Endothelial cell of hepatic sinusoid (primary cell): Measurements from ENCODE around the gene SYNM.

Source experiments
- in situ Hi-C: cut with HindIII; loops from 2 replicates; pipeline ENCODE4 v1.10.0; 2017; ENCODE audit warnings: low sequenced_read_pairs

Gene SYNM

DNA sequence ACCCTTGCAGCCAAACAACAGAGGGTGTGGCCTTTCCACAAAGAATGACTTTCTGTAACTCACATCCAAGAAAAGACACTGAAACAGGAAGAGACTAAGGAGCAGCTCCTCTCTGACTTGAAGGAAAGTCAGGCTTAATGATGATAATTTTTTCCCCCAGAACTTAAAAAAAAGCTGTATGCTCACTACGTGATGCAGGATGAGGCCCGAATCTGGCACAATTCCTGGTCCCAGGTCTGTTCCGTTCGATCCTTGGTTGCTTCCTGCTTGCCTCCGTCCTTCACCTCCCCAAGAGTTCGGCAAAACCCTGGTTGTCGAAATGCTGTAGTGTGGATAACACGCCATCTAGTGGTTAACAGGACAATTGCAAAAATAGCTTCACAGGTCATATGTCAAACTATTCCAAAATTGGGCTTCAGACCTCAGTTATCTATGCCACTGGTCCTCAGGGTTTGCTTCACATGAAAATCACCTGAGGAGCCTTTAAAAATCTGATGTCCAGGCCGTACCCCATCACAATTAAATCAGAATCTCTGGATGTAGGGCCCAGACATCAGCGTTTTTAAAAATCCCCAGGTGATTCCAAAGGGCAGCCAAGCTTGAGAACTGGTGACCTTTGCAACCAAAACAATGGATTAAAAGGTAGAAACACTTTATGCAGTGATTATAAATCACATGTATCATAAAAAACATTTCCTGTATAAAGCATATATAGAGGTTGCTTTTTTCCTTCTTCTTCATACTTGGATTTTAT, 28.1 kb upstream of the SYNM start:
- in situ Hi-C loops, result no loop called here

DNA sequence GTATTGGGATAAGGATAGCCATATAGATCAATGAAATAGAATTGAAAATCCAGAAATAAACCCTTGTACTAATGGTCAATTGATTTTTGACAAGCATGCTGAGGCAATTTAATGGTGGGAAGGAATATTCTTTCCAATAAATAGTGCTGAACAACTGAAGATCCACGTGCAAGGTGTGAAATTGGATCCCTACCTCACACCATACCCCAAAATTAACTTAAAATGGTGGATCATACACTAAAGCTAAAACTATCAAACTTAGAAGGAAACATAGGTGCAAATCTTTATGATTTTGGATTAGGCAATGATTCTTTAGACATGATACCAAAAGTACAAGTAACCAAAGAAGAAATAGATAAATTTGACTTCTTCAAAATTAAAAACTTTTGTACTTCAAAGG, 22.1 kb upstream of the SYNM start:
- in situ Hi-C loops, result no loop called here

DNA sequence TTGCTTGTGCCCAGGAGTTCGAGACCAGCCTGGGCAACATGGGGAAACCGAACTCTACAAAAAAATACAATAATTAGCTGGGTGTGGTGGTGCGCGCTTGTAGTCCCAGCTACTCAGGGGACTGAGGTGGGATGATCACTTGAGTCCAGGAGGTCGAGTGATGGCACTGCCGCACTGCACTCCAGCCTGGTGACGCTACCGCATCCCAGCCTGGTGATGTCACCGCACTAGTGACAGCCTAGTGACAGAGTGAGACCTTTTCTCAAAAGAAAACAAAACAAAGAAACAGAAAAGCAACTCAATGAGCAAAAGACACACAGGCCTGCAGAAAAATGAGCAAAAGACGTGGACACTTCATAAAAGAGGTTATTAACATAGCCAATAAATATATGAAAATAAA, 19.9 kb upstream of the SYNM start:
- in situ Hi-C loops, result no loop called here

DNA sequence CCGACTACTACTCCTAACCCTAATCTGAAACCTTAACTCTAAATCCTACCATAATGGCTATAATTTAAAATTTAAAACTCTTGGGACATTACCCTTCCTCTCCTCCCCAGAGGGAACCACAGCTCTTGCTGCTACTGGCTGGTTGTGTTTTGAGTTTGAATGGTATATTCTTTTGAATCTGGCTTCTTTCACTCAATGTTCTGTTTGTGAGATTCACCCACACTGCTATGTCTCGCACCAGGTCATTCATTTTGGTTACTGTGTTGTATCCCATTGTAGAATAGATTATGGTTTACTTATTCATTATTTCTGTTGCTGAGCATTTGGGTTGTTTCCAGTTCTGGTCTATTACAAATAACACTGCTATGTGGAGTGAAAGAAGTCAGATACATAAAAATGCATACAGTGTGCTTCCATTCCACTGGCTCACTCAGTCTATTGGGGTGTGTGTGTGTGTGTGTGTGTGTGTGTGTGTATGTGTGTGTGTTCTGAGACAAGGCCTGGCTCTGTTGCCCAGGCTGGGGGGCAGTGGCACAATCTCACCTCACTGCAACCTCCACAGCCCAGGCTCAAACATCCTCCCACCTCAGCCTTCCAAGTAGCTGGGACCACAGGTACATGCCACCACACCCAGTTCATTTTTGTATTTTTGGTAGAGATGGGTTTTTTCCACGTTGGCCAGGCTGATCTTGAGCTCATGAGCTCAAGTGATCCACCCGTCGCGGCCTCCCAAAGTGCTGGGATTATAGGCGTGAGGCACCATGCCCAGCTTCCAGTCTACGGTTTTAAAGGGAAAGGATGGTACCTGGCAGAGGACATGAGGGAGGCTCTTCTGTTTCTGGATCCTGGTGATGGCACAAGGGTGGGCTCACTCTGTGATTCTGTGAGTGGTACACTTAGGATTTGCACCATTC, 19.2 kb upstream of the SYNM start:
- in situ Hi-C loops, result no loop called here

DNA sequence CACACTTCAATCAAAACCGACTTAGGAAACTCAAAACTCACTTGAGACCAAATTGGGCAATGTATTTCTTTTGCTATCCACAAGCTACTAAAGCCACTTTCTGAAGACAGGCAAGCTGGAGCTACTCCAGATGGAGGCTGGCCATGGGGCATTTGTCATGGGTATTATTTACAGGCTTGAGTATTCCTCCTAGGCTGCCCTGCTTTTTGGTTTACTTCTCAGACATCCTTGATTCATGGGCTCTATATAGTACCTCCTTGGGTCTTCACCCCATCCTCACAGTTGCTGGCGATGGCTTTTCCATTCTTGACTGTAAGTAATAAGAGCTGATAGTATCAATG, 18.6 kb upstream of the SYNM start:
- in situ Hi-C loops, result no loop called here

DNA sequence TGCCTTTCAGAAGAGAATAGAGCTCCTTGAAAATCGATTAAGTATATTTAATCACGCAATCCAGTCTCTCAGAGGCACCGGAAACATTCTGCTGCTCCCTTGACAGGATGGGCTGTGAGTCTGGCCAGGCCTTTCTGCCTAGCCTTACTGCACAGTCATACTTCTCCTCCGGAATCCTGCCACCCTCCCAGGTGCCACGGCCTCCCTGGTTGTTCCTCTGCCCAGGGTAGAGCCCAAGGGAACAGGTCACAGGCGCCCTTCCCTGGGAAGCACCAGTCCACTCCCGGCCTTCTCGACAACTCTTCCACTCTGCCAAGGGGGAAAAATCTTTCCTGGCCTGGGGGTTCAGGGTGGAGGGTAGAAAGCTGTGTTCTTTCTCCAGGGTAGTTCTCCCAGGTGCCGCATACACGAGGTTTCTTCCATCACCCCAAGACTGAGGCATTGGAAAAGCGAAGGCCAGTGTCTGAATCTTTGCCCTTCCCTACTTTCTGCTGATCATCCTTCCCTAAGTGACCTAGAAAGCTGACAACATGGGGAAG, 17.4 kb upstream of the SYNM start:
- in situ Hi-C loops, result no loop called here

DNA sequence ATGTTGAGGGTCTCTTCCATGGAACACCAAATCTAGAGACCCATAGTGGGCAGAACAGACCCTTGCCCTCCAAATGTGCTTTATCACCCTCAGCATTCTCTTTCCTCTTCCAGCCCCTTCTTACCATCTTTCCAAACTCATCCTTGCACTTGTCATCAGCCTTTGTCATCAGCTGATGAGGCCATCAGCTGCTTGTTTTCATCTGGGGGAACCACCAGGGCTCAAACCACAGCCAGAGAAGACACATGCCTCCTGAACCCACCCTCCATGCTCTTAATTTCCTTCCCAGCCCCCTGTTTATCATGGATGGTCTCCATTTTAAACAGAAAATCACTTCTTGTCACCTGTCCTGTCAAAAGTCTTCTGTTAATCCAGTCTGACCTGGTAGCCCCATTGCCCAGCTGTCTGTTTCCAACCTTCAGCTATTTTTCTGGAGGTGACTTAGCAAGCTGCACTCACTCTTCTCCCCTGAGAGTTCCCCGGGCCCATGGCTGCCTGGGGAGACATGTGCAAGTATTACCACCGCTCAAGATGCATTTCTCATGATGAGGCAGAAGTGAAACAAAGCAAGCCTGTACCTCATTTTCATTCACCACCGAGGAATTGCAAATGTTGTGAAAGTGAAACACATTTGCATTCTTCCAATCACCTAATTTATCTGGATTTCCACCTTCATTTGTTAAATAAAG, 14.7 kb upstream of the SYNM start:
- in situ Hi-C loops, result no loop called here

DNA sequence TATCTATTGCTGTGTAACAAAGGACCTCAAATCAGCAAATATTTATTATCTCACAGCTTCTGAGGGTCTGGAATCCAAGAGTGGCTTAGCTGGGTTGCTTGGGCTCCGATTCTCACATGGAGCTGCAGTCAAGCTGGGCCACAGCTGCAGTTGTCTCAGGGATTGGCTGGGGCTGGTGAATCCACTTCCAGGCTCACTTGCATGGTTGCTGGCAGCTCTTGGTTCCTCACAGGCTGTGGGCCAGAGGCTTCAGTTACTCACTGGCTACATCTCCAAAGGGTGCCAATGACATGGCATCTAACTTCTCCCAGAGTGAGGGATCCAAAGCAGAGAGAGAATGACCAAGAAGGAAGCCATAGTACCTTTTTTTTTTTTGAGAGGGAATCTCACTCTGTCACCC, 13.9 kb upstream of the SYNM start:
- in situ Hi-C loops, result no loop called here

DNA sequence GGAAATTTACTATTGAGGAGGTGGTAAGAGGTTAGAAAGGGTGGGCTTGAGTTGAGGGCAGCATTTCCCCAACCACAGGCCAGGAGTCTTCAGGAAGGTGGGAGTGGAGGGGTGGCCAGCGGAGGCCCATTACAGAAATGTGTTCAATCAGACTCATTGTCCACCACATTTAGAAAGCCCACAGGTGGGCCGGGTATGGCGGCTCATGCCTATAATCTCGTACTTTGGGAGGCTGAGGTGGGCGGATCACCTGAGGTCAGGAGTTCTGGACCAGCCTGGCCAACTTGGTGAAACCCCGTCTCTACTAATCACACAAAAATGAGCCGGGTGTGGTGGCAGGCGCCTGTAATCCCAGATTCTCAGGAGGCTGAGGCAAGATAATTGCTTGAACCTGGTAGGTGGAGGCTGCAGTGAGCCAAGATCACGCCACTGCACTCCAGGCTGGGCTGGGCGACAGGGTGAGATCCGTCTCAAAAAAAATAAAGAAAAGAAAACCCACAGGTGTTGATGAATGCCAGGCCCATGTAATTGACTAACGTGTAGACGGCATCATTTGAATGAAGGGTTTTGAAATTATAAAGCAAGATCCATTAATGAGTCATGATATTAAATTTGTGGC, 12.2 kb upstream of the SYNM start:
- in situ Hi-C loops, result no loop called here

DNA sequence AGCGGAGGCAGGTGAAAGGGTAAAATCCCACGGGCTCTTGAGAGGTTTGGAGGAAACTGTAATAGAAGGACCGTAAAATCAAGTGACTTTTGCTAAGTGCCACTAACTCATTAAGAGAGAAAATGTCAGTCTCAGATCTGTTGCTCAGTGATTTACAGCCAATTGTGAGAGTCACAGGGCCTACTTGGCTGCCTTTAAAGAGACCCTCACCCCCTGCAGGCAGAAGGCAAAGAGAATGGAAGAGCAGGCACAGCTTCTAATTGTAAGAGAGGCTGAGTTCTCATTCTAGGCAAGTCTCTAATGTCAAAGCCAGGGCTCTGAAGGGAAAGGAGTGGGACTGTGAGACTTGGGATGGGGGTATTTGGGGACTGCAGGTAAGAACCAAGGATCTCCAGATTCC, 9.3 kb upstream of the SYNM start:
- in situ Hi-C loops, result no loop called here

DNA sequence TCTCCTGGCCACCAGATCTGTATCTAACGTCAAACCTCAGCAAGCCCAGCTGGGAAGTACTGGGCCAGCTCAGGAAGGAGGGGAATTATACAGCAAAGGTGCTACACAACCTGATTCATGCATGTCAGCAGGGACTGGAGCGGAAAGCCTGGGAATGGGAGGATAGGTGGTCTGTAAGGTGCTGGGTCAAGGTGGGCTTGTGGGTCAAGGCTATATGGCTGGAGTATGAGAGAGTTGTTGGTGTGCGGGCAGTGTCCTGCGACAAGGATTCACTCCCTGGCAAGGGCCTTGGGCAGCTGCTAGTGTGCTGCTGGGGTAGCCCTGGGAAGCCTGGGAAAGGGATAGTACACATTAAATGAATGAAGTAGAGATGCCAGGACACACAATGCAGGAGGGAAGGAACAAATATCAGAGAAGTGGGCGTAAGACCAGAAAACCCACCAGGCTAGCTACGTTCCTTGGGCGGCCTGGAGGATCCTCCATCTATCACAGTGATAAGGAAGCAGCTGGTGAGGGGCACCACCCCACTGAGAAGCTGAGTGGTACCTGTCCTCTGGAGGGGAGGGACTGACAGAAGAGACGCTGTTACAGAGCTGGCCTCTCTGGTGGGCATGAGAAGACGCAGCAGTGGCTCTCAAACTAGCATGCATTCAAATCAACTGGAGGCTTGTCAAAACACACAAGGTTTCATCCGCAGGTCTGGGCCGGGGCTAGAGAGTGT, 8.5 kb upstream of the SYNM start:
- in situ Hi-C loops, result no loop called here

DNA sequence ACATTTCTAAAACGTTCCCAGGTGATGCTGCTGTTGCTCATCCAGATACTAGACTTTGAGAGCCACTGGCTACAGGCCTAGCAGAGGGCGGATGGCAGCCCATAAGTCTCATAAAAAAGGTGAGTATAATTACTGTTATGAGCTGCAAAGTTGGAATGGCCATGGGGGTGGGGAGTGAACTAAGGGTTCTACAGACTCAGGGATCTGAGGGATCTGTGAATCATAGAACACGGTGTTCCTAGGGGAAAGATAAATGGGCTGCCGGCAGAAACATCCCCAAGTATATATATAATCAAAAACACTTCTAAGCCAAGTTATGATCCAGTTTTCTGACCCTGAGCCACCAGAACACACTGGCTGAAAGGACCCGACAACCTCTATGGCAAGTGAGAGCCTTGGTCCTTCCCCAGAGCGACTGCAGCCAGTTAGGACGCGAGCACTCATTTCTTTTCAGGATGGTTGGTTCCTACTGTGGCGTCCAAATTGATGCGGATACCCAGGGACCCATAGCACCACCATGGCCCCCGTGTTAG, 7.9 kb upstream of the SYNM start:
- in situ Hi-C loops, result no loop called here

DNA sequence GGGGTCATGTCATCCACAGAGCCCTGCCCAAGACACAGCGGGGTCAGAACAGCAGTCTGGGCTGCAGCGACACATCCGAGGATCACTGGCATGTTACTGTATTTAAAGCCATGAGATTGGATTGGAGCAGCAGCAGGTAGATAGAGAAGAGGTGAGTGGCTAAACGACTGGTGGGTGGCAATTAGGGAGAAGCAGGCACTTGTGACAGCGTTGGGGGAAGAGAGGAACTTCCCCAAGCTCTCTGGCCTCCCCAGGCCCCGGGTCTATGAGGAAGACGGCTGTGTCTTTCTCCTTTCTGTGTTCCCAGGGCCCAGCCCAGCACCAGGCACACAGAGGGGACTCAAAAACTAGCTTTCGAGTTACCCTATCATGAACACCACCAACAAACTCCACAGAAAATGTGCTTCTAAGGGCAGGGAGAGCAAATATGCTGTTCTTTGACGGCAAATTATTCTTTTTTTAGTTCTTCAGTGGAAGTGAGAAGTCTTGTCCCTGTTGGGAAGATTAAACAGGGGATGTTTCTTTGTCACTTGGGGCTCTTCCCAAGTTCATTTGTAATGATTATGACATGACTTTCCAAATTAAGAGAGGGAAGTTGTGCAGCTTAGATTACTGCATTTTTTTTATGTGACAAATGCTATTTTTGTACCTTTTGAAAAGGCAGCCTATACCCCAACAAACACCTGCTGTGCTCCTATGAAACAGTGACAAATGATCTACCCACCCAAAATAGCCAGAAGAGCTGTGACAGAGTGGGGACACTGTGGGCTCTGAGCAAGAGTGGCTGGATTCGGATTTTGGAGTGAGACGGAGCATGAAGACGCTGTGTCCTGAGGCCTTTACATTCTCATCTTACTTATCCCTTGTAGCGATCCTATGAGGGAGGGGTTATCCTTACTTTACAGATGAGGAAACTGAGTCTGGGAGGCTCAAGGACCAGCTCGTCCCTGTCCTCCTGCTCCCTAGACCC, 7.2 kb upstream of the SYNM start:
- in situ Hi-C loops, result no loop called here

DNA sequence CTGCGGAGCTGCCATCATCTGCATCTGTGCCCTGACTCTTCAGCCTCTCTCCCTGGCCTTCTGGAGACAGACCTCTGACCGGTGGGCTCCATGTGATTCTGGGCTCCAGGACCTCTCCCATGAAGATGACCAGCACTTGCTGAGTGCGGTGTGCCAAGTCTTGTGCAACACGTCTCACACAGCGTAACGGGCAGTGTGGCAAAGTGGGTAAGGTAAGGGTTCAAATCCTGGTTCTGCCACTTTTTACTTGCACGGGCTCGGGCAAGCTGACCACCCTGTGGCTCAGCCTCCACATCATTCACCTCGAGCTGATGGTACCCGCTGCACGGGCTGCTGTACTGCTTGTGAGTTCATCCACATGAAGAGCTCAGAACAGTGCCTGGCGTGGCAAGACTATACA, 6.5 kb upstream of the SYNM start:
- in situ Hi-C loops, result no loop called here

DNA sequence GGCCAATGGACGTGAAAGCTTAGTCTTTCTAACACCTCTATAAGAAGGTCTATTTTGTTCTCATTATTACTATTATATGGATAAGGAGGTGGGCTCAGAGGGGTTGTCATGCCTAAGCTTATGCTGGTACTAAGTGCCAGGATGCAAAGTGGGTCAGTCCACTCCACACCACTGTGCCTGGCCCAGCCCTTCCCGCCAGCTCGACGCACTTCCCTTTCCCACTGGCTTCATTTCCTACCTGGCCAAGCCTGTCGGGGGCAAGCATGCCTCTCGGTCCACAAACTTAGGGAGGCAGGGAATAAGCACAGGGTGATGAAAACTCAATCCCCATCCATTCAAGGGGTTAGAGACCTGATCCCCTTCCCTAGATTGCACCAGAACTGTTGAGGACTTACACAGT, 5.9 kb upstream of the SYNM start:
- in situ Hi-C loops, result no loop called here

DNA sequence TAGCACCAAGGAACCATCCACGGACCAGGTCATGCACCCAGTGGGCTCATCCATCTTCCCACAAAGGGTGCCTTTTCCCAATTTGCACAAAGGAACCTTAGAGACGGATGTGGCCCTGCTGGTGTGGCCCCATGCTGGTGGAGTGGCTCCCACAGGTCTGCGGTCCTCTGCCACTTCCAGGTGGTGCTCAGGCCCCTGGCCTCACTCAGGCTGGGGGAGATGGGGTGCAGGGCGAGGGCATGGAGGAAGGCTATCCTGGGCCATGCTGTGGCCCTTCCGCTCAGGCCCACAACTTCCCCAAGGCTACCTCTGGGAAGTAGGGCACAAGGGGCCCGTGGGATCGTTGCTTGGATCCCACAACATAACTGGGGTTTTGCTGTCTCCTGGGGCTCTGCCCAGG, 5.2 kb upstream of the SYNM start:
- in situ Hi-C loops, result loop anchor here (5.0 kb wide), 1 partner anchor 113 kb away; no protein-coding TSS in a partner anchor

DNA sequence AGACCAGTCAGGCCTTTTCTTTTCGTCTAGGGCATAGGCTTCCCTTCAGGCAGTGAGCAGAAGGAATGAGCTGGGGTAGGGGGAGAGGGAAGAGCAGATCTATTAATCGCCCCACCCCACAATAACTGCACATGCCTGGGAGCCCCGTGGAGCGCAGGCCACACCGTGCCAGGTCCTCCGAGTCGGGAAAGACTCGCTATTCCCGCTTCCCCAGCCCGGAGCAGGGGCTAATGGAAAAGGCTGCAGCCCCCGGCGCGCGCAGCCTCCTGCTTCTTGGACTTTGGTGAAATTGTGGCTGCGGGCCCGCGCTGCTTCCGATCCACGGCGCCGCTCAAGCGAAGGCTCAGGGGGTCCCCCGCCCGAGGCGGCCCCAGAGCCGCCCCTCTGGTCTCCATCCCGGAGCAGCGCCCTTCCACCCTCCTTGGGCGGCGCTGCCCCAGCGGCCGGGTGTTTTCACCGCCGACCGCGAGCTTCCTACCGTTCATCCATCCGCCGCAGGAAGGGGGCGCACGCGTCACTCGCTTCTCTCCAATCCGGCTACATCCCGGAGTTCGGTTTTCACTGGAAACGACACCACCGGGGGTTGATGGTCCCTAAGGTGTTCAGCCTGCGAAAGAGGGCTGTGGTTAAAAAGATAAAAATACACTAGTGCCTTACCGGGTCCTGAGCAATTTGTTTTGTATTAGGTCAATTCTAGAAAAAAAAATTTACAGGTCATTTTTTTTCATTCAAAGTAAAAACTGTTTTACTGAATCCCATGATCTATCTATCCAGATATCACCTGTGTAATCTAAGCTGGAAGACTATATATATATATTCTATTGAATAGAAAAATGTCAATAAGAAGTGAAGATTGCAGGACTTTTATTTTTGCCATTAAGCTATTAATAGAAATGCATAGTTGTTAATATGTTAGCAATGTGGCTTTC, 4.4 kb upstream of the SYNM start:
- in situ Hi-C loops, result loop anchor here (5.0 kb wide), 1 partner anchor 112 kb away; no protein-coding TSS in a partner anchor

DNA sequence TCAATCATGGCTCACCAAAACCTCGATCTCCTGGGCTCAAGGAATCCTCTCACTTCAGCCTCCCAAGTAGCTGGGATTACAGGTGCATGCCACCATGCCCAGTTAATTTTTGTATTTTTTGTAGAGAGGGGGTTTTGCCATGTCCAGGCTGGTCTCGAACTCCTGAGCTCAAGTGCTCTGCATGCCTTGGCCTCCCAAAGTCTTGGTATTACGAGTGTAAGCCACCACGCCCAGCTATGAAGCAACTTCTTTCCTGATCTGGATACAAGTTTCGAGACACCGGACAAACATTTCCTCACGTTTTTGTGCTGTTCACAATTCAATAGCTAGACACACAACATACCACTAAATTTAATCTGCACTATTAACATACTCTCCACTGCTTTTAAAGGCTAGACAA, 3.4 kb upstream of the SYNM start:
- in situ Hi-C loops, result loop anchor here (5.0 kb wide), 1 partner anchor 111 kb away; no protein-coding TSS in a partner anchor
